ENCODE measurements around the gene AGAP5. TPM values are rescaled to one million over a fixed set of nuclear protein-coding genes. Genes with fewer than 3 reads are reported as not detected.

The AGAP5 gene
- total and polyA plus RNA-seq, 2 of the 8 experiments (the other 6 are each of a cell fraction or from before 2014, with no cell fraction given), result 5.4 to 6.0 TPM

- Histone ChIP-seq H3K14ac (ENCODE audit: insufficient read length) (no peak overlapping the region), H2BK12ac (ENCODE audit: low read depth, low read length) (no peak overlapping the region), H4K91ac (replicated peaks; ENCODE audit: insufficient read length, low read length) (no peak overlapping the region), H2BK5ac (ENCODE audit: low read depth, low read length) (no peak overlapping the region), H2BK15ac (ENCODE audit: low read length) (no peak overlapping the region), H3K18ac (ENCODE audit: extremely low read depth, low read length) (no peak overlapping the region), H2AFZ (ENCODE audit: low read length) (no peak overlapping the region), H3K79me2 (ENCODE audit: control insufficient read depth in 1 of 2, insufficient read depth in 2 of 2, low read length in 2 of 2) (peaks cover 0 to 28% of the 10 kb centered on the region in 2 experiments; a peak in 3 of 4 replicates), H3K56ac (replicated peaks; ENCODE audit: insufficient read length, low read depth, low read length) (no peak overlapping the region), H4K5ac (ENCODE audit: insufficient read length, low read depth, low read length) (no peak overlapping the region), H3K4me2 (ENCODE audit: insufficient read depth in 1 of 2, low read depth in 2 of 2, low read length in 2 of 2) (peak overlapping the region in 1 of 2 experiments; percentile 87; a peak in 1 of 4 replicates), H3K23ac (ENCODE audit: insufficient read length) (no peak overlapping the region), H3K23me2 (ENCODE audit: low read depth, low read length) (peaks cover 5% of the 10 kb centered on the region; the same call in 1 of the 2 replicates), H2BK120ac (replicated peaks; ENCODE audit: low read depth, low read length) (no peak overlapping the region), H3K4me1 (replicated peaks in 1 of 4; ENCODE audit: control insufficient read depth in 3 of 4, insufficient read depth in 4 of 4, low read length in 3 of 4) (no peaks in the 10 kb centered on the region; a peak in 1 of 7 replicates), H3K9me3 (ENCODE audit: insufficient read depth in 2 of 2, low read depth in 1 of 2, low read length in 1 of 2) (no peaks in the 10 kb centered on the region), H2BK20ac (ENCODE audit: low read length) (no peak overlapping the region), H3K36me3 (ENCODE audit: control insufficient read depth in 2 of 4, insufficient read depth in 4 of 4, low read length in 3 of 4) (no peaks in the 10 kb centered on the region), H3K27me3 (replicated peaks in 1 of 4; ENCODE audit: control insufficient read depth in 3 of 4, extremely low read depth in 1 of 4, insufficient read depth in 3 of 4, low read length in 3 of 4) (no peaks in the 10 kb centered on the region), H3K27ac (ENCODE audit: low read depth, low read length) (no peak overlapping the region), H3K9ac (replicated peaks in 1 of 4; ENCODE audit: extremely low read depth in 1 of 4, low read depth in 3 of 4, low read length in 3 of 4) (no peak overlapping the region), H4K20me1 (replicated peaks in 1 of 2; ENCODE audit: control insufficient read depth in 1 of 2, insufficient read depth in 2 of 2, low read length in 2 of 2) (no peaks in the 10 kb centered on the region), H2AK5ac (ENCODE audit: low read depth, low read length) (no peak overlapping the region), H3K4me3 (ENCODE audit: extremely low read depth in 1 of 4, insufficient read depth in 2 of 4, low read depth in 3 of 4, low read length in 4 of 4) (peak overlapping the region in 1 of 4 experiments; percentile 83; a peak in 1 of 8 replicates), H3K4ac (replicated peaks; ENCODE audit: insufficient read length, low read depth, low read length) (no peak overlapping the region), H4K8ac (ENCODE audit: extremely low read depth, insufficient read depth, low read length) (no peak overlapping the region), H3K79me1 (ENCODE audit: low read depth, low read length) (peaks cover 5% of the 10 kb centered on the region; the same call in 1 of the 2 replicates)
- 93% methylated on average over 6 of the region's 6 CpGs; no CpG with 5 or more reads in 1 of the 2 experiments for WGBS, 2 experiments (ENCODE audit: extremely low coverage in 1 of 2, insufficient coverage in 1 of 2, insufficient read length in 1 of 2, insufficient replicate concordance in 2 of 2, low coverage in 1 of 2, low lambda C conversion rate in 2 of 2, missing lambda C conversion rate in 1 of 2)
- ChIA-PET CTCF (ENCODE audit: partially characterized antibody) (interaction anchor here (2.3 to 6.8 kb wide), 3 partner anchors 14 to 98 kb away, joined by 8 to 29 read pairs (median 27); partner anchors contain the start of gene MYOZ1), POLR2A (ENCODE audit: partially characterized antibody) (interaction anchor here (0.6 to 2.2 kb wide), 6 partner anchors 17 to 1142 kb away, joined by 3 to 11 read pairs (median 6); partner anchors contain the start of gene USP54)
- DNase-seq (ENCODE audit: low read depth in 1 of 2, low spot score in 2 of 2) (no peak), FAIRE-seq (no peak)
- TF ChIP-seq SP2 (IDR thresholded peaks at IDR 0.05; ENCODE audit: low read length) (no peak), POLR2AphosphoS5 (IDR thresholded peaks at IDR 0.05; ENCODE audit: low read depth, low read length) (no peak), FOSL1 (IDR thresholded peaks at IDR 0.05; ENCODE audit: insufficient read depth, low read depth, low read length) (no peak), NRF1 (IDR thresholded peaks at IDR 0.05; ENCODE audit: low read depth, low read length) (no peak), KDM4A (IDR thresholded peaks at IDR 0.05; ENCODE audit: low read depth, low read length, severe bottlenecking) (no peak), CHD2 (IDR thresholded peaks at IDR 0.05; ENCODE audit: low read length) (no peak), BCL11A (IDR thresholded peaks at IDR 0.05; ENCODE audit: low read depth in 2 of 2, low read length in 2 of 2) (no peak), CTBP2 (IDR thresholded peaks at IDR 0.05; ENCODE audit: borderline replicate concordance, insufficient read depth, insufficient read length, low read length) (no peak), CBX8 (IDR thresholded peaks at IDR 0.05; ENCODE audit: borderline replicate concordance, low read depth, low read length) (no peak), SIN3A (conservative IDR thresholded peaks at IDR 0.05 in 1 of 2, IDR thresholded peaks at IDR 0.05 in 1 of 2; ENCODE audit: low read depth in 1 of 2, low read length in 2 of 2) (no peak), SIRT6 (IDR thresholded peaks at IDR 0.05; ENCODE audit: low read length) (no peak), TCF12 (IDR thresholded peaks at IDR 0.05; ENCODE audit: low read depth, low read length) (no peak), EGR1 (IDR thresholded peaks at IDR 0.05; ENCODE audit: borderline replicate concordance, low read depth, low read length) (no peak), SP4 (IDR thresholded peaks at IDR 0.05; ENCODE audit: low read length) (no peak), EZH2 (IDR thresholded peaks at IDR 0.05; ENCODE audit: low read depth, low read length, severe bottlenecking) (no peak)
Measured at GRCh38 chr10:73627300-73627699, 70.6 kb downstream of the AGAP5 start.
